HFFc6 (cell line): ENCODE results near the gene SNX20. TPM values are rescaled to one million over a fixed set of nuclear protein-coding genes. Genes with fewer than 3 reads are reported as not detected.

Experiments used
- DNase-seq: peaks from one replicate; pipeline ENCODE4 v3.0.0-alpha.2; 2018
- H3K27ac Mint-ChIP-seq: 2 replicates; pipeline ENCODE4 v1.8.0; 2020; ENCODE audit warnings: mild to moderate bottlenecking, mixed read lengths
- H3K27me3 Mint-ChIP-seq: 2 replicates; pipeline ENCODE4 v1.8.0; 2021; ENCODE audit warnings: mild to moderate bottlenecking, moderate library complexity, mixed read lengths; ENCODE audit not compliant: insufficient read depth
- H3K36me3 Mint-ChIP-seq: 2 replicates; pipeline ENCODE4 v1.8.0; 2021; ENCODE audit warnings: low read depth, mixed read lengths
- H3K4me1 Mint-ChIP-seq: 2 replicates; pipeline ENCODE4 v1.8.0; 2020; ENCODE audit warnings: low read depth, mixed read lengths
- H3K4me3 Mint-ChIP-seq: 2 replicates; pipeline ENCODE4 v1.8.0; 2020; ENCODE audit warnings: mild to moderate bottlenecking, moderate library complexity, mixed read lengths
- H3K9me3 Mint-ChIP-seq: 2 replicates; pipeline ENCODE4 v1.8.0; 2020; ENCODE audit warnings: mild to moderate bottlenecking, mixed read lengths
- total RNA-seq, 6 experiments: library from RNA; stranded (reverse); fragmentation: NEBNext Ultra II Directional; extraction: Animal tissue kit (Norgen Biotek cat#: 25700); gene quantifications; 2 replicates in 1 of 6; 3 replicates in 5 of 6; pipeline ENCODE4 v1.2.3, GENCODE V29; 2021
- TF ChIP-seq, protein P1 (sequence below): fragments of 200-600 bp; sonication (generic); IDR thresholded peaks from 2 replicates; pipeline ENCODE4 v1.5.0; 2021; ENCODE audit warnings: antibody characterized with exemption, mild to moderate bottlenecking

SNX20 gene
- total RNA-seq, 6 experiments from 2014 or later: not detected

DNA sequence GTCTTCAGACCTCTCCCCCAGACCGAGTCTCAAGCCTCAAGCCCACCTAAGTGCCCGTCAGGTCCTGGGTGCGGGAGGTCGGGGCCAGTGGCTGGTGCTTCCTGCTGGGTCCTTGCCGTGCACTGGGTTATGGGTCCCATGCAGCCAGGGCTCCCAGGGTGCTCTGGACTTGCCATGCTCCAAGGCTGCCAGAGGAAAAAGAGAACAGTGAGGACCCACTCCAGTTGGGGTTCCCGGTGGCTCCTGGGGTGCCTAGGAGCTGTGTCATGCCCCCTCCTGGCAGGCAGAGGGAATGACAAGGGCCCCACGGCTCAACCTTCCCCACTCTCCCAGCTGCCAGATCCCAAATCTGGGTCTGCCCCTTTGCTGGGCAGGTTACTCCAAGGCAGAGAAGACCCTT lies 3.8 kb downstream of the SNX20 start:
- Mint-ChIP-seq H3K4me3 (no peak overlapping the region), H3K27me3 (peaks cover 13% of the 10 kb centered on the region)
- TF ChIP-seq, protein P1, sequence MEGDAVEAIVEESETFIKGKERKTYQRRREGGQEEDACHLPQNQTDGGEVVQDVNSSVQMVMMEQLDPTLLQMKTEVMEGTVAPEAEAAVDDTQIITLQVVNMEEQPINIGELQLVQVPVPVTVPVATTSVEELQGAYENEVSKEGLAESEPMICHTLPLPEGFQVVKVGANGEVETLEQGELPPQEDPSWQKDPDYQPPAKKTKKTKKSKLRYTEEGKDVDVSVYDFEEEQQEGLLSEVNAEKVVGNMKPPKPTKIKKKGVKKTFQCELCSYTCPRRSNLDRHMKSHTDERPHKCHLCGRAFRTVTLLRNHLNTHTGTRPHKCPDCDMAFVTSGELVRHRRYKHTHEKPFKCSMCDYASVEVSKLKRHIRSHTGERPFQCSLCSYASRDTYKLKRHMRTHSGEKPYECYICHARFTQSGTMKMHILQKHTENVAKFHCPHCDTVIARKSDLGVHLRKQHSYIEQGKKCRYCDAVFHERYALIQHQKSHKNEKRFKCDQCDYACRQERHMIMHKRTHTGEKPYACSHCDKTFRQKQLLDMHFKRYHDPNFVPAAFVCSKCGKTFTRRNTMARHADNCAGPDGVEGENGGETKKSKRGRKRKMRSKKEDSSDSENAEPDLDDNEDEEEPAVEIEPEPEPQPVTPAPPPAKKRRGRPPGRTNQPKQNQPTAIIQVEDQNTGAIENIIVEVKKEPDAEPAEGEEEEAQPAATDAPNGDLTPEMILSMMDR: peak; percentile 65

DNA sequence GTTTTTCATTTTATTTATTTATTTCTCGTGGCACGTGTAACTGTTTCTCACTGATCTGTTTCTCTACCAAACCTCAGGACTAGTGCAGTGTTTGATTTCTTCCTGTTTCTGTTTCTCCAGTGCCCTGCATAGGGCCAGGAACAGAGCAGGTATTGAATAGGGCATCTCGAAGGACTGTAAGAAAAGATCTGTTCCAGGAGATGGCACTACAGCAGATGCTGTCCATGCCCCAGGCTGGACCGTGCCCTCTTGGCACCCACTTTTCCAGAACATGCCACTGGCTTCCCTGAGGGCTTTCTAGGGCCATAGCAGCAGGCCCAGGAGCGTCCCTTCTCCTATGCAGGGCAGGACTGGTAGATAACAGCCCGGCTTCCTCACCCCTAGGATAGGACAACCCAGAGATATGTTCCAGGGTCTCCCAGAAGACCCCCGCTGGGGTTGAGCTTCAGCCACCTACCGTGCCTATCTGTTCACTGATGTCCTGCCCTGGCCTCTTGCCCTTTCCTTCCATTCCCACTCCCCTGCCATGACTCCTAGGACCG lies 4.4 kb downstream of the SNX20 start:
- H3K4me3 Mint-ChIP-seq: no peak overlapping the region
- H3K36me3 Mint-ChIP-seq: peaks cover 14% of the 10 kb centered on the region
- TF ChIP-seq, protein P1: no peak

More for the DNA sequence above, 3.8 kb downstream of the SNX20 start:
- peaks cover 14% of the 10 kb centered on the region for H3K9me3 Mint-ChIP-seq
- peaks cover 8% of the 10 kb centered on the region for H3K36me3 Mint-ChIP-seq
- no peaks in the 10 kb centered on the region for H3K4me1 Mint-ChIP-seq
- DNase-seq: no peak
- no peak overlapping the region for H3K27ac Mint-ChIP-seq

GRCh38 chr16:50675686-50676610 lies 5.2 kb downstream of the SNX20 start:
- peaks cover 10% of the 10 kb centered on the region for H3K27me3 Mint-ChIP-seq
- H3K4me1 Mint-ChIP-seq: no peaks in the 10 kb centered on the region
- TF ChIP-seq, protein P1: no peak
- H3K27ac Mint-ChIP-seq: no peak overlapping the region
- H3K9me3 Mint-ChIP-seq: peaks cover 28% of the 10 kb centered on the region
- H3K36me3 Mint-ChIP-seq: peaks cover 21% of the 10 kb centered on the region
- DNase-seq: no peak
- H3K4me3 Mint-ChIP-seq: no peak overlapping the region

More for the DNA sequence above, 4.4 kb downstream of the SNX20 start:
- Mint-ChIP-seq H3K27me3 (peaks cover 13% of the 10 kb centered on the region), H3K9me3 (peaks cover 20% of the 10 kb centered on the region), H3K4me1 (no peaks in the 10 kb centered on the region), H3K27ac (no peak overlapping the region)
- DNase-seq: no peak

DNA sequence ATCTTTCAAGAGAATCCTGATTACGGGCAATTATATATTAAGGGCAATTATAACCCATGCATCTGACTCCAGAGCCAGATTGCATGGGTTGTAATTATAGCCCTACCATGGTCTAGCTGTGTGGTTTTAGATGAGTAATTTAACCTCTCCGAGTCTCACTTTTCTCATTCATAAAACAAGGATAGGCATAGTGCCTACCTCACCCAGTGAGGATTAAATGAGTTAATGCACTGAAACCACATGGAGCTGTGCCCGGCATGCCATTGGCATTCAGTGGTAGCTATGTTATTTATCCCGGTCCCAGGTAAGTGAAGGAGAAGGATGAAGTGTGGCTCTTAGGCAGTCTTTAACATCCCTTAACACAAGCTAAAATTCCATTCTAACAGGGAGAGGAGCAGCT lies 6.3 kb downstream of the SNX20 start:
- Mint-ChIP-seq H3K27me3 (peaks cover 7% of the 10 kb centered on the region), H3K4me1 (no peaks in the 10 kb centered on the region), H3K9me3 (peaks cover 28% of the 10 kb centered on the region), H3K36me3 (peaks cover 21% of the 10 kb centered on the region), H3K27ac (no peak overlapping the region), H3K4me3 (no peak overlapping the region)
- TF ChIP-seq, protein P1: no peak
- DNase-seq: no peak

GRCh38 chr16:50673496-50674275 lies 7.4 kb downstream of the SNX20 start:
- TF ChIP-seq, protein P1: no peak
- H3K4me1 Mint-ChIP-seq: no peaks in the 10 kb centered on the region
- DNase-seq: no peak
- H3K4me3 Mint-ChIP-seq: no peak overlapping the region
- peaks cover 2% of the 10 kb centered on the region for H3K27me3 Mint-ChIP-seq
- H3K9me3 Mint-ChIP-seq: peaks cover 28% of the 10 kb centered on the region
- H3K27ac Mint-ChIP-seq: no peak overlapping the region
- peaks cover 21% of the 10 kb centered on the region for H3K36me3 Mint-ChIP-seq
